COLO829 (cell line): Measurements from ENCODE around the gene APBB2.

Source experiments
- DNase-seq: peaks from one replicate; pipeline ENCODE4 v3.0.0; 2012; ENCODE audit warnings: low spot score

Gene APBB2

DNA sequence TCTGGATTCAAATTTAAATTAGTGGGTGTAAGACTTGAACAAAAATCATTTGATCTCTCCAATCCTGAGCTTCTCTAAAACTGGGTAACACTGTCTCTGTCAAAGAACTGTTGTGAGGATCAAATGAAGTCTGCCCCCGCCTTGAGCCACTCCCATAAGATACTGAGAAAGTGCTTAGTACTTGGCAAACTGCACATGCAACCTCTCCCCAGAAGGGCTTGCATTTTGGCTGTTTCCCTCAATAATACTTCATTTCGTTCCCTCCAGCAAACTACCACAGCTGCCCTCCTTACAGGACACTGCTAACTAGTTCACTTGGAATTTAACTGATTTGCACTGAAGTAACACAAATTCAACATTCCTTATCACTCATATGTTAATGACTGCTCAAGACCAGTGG is 79.8 kb downstream of the APBB2 start:
- DNase-seq, result no peak

- no peak for DNase-seq
Measured at GRCh38 chr4:41133454-41134018, 80.8 kb downstream of the APBB2 start.

GRCh38 chr4:41132055-41132683 is 82.2 kb downstream of the APBB2 start:
- no peak for DNase-seq

DNA sequence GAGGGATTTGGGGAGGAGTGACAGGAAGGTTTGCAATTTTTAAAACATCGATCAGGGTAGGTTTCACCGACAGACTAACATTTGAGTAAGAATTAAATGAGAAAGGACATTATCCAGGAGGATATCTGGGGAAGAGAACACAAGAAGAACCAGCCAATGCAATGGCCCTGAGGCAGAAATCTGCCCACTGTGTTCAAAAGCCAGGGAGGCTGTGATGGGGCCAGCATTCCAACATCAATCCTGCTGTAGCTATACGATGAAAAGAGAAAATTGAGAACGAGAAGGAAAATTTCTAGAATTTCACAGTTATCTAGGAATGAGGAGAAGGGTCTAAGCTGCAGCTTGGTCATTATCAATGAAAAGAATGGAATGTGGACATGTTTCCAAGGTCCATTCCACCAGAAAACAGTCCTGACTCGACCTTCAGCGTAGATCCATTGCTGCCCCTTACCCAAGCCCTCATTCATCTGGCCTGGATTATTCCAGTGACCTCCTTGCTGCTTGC is 84.4 kb downstream of the APBB2 start:
- DNase-seq, result no peak

DNA sequence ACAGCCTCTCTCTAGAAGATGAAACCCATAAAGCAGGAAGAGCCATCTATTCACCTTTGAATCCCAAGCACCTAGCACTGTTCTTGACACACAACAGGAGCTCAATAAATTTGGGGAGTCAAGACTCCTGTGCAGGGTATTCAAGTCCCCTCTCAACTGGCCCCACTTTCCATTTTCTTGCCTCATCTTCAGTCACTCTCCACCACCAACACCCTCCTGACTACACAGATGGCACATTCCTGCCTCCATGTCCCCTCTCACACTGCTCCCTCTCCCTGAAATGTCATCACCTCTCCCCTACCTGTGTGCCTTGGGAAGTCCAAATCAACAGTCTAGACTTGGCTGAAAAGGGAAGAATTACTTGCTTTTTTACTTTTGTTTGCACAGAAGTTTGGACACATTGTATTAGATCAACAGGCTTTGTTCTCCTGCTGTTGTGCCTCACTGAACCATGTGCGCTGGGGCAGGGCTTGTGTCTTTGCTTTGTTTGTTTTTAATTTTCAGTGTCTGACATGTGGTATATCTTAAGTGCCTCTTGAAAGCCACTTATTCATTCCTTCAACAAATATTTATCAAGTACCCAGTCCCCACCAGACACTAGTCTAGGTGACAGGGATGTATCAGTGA is 85.1 kb downstream of the APBB2 start:
- DNase-seq, result no peak

DNA sequence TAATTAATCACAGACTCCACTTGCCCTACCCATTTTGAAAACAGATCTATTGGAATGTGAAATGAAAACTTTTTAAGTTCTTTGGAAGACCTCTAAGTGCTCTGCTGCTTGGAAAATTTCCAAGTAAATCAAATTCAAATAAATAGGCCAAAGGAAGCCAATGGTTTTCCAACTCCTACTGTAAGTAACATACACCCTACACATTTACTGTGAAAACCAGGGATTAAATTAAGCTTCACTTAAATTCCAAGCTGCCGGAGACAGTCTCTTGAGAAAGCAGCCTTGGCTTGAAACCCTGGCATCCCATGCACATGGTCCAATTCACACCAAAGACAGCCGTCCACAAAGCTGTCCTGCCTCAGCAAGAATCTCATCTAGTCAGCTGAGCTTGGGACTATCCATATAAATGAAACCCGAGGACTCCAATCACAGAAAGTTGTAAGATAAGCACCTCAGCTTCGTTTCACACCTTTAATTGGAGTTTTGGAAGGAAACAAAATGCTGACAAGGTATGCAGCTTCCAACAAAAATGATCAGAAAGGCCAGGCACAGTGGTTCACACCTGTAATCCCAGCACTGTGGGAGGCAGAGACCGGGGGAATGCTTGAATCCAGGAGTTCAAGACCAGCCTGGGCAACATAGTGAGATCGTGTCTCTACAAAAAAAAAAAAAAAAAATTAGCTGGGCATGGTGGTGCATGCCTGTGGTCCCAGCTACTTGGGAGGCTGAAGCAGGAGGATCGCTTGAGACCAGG is 88.6 kb downstream of the APBB2 start:
- no peak for DNase-seq

DNA sequence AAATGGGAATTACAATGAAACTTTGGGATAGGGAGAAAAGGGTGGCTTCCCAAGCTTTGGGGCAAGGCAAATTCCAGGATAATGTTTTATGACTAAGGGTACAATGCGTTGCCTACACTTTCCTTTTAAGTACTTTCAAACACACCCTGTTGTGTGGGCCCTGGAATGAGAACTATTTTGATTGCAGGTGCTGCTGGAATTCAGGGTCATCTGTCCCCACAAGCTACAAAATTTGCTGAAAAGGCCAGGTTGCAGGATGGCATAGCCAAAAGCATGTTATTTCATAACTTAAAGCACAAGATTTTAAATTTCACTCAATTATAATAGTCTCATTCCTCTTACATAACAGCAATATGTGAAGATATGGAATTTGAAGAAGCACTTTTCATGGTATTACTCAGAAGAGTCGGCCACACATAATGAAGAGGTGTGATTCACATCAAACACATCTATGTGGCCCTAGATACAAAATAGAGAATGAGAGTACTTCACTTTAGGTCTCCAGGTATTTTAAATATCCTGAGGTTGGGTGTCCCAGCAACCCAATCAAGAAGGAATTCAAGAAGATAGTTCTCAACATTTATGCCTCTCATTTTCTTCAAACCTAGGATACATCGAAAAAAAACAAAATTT is 89.3 kb downstream of the APBB2 start:
- no peak for DNase-seq

GRCh38 chr4:41122775-41123174 is 91.6 kb downstream of the APBB2 start:
- no peak for DNase-seq

- DNase-seq, result no peak
Measured at GRCh38 chr4:41122309-41122708, 92.0 kb downstream of the APBB2 start.

DNA sequence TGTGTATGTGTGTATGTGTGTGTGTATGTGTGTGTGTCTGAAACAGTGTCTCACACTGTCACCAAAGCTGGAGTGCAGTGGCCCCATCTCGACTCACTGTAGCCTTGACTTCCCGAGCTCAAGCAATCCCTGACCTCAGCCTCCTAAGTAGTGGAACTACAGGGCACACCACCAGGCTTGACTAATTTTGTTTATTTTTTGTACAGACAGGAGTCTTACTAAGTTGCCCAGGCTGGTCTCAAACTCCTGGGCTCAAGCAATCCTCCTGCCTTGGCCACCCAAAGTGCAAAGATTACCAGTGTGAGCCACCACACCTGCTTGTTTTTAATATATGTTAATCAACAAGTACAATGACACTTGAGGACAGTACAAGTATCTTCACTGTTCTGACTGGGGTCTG is 92.4 kb downstream of the APBB2 start:
- DNase-seq, result no peak

- peak; percentile 57 for DNase-seq
Measured at GRCh38 chr4:41120297-41121217, 93.8 kb downstream of the APBB2 start.

DNA sequence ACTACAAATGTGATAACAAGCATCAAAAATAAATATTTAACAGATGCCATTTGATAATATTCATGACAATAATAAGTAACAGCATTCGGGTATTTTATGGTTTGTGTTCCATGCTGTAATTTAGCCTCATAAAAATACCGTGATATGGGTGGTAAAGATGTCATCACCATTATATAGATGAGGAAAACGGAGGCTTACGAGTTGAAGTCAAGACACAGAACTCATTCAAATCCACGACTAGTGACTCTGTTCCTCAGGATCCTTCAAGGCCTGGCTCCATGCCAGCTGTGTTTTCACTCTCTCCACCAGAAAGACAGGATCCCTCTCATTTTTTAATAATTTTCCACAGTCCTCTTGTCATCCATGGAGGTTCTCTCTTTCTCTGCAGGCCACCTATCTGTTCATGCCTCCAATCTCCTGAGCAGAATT is 94.5 kb downstream of the APBB2 start:
- DNase-seq, result no peak

GRCh38 chr4:41111791-41112190 is 102.6 kb downstream of the APBB2 start:
- no peak for DNase-seq

GRCh38 chr4:41110050-41110449 is 104.3 kb downstream of the APBB2 start:
- no peak for DNase-seq

- no peak for DNase-seq
Measured at GRCh38 chr4:41108481-41108880, 105.9 kb downstream of the APBB2 start.

GRCh38 chr4:41106694-41107419 is 107.5 kb downstream of the APBB2 start:
- no peak for DNase-seq

DNA sequence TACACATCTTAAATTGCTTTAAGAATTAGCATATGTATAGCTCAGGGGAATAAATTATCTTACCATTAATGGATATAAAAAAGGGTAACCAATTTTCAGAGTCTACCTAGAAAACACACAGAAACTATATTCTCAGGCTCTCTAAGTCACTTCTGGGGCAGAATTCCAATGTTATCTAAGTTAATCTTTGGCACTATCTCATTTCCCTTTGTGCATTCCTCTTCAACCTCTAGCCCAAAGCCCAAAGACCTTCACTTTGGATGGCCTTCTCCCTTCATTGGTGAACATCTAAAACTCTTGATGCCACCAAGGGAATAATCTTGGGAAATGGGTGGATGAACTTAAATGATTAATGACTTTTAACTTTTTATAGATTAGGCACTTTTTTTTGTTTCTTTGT is 108.3 kb downstream of the APBB2 start:
- DNase-seq, result no peak

- no peak for DNase-seq
Measured at GRCh38 chr4:41104155-41104554, 110.2 kb downstream of the APBB2 start.

DNA sequence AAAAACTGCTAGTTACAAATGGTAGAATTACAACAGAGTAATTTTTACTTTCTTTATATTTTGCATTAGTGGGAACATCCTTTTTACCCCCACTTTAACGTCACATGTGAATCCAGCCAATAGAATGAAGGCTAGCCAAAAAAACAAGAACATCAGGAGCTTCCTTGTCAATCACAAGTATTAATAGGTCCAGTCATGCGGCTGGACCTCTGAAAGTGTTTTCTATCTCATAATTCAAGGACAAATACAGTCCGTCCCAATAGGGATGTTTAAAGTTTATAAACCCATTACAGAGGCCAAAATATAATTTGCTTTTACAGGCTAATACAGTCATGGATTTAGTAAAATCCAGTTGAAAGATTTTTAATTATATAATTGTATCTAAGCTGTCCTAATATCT is 110.7 kb downstream of the APBB2 start:
- no peak for DNase-seq

DNA sequence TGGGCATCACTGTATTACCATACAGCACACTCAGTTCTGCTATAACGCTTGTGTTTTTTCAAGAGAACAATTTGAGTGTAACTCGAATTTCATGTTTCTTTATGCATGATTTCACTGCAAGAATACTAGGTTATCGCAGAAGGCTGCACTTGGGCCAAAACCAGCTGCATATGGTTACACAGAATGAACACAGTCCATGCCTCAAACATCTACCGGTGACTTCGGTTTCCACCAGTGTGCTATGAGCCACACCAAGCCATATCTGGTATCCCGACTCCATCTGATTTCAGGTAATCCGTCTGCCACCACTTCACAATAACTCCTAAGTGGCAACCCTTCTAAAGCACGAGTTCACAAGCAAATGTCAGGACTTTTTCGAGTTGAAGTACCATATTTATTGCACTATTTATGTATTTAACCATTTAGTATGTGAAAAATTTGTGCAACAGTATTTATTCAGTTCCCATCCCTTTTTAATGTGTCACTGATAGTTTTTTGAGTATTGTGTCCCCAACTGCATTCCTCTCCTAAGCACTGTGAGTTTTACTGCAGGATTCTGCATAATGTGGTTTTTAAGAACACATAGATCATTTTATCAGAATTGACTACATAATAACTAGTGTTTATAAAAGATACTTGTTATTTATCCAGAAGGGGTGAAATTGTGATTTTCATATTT is 111.8 kb downstream of the APBB2 start:
- no peak for DNase-seq
